Measurements from ENCODE around the gene IRAK1. TPM values are rescaled to one million over a fixed set of nuclear protein-coding genes. Genes with fewer than 3 reads are reported as not detected.

Gene IRAK1
- total and polyA plus RNA-seq, 10 of the 15 experiments (the other 5 are each of a cell fraction or from before 2014, with no cell fraction given) = 4.2 to 136 (median 39.5) TPM

DNA sequence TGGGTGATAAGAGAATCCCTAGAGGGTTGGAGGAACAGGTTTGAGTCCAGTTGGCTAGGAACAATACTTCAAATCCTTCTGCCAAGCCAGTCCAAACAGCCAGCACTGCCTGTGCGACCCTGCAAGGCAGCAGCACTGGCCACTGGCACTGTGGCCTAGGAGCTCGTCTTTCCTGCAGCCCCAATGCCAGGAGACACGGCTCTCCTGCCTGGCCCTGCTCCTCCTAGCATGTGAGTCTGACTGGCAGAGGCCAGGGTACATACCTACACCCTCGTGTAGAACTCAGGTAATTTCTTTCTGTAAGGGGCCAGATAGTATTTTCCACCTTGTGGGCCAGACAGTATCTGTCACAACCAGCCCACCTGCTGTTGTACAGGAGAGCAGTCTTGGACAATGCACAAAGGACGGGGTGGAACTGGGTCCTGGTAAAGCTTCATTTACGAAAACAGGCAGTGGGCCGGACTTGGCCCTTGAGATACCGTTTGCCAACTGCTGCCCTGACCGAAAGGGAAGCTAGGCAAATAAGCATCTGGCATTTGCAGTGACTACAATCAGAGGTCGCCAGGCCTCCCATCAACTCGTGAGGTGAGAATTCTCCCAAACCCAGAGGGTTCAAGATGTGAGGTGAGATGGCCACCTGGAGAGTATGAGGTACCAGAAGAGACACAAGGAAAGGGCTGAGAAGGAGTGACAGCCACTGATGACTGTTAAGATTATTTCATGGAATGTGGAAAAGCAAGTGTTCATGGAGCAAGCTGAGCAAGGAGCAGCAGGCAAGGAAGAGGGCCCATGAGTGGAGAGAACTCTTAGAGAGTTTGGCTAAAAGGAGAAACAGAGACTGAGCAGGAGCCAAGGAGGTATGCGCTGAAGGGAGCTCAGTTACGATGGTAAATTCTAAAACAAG, 29.8 kb upstream of the IRAK1 start:
- H3K4me3 ChIP-seq = no peak overlapping the region
- H2AFZ ChIP-seq (ENCODE audit: control insufficient read depth, low read depth, low read length) = no peak overlapping the region
- POLR2A ChIA-PET = interaction anchor here (0.6 kb wide), 1 partner anchor 104 kb away, joined by 4 read pairs; no protein-coding TSS in a partner anchor
- H3K27ac ChIP-seq (ENCODE audit: control insufficient read depth, insufficient read depth) = no peak overlapping the region
- intact Hi-C loops (cut with micrococcal nuclease; ENCODE audit: unreplicated experiment) (loop anchor here (5.0 kb wide), 2 partner anchors 37 to 287 kb away; partner anchors contain the start of gene PLXNB3), in situ Hi-C loops (cut with MboI) (no loop called here)
- FAIRE-seq (no peak), DNase-seq (ENCODE audit: low read depth, low spot score) (no peak), ATAC-seq (no peak)
- no peak overlapping the region for H3K4me2 ChIP-seq (ENCODE audit: control insufficient read depth, insufficient read depth)
- no peaks in the 10 kb centered on the region for H3K4me1 ChIP-seq (ENCODE audit: control insufficient read depth, insufficient read depth, low read length)
- SMC1A ChIA-PET (ENCODE audit: uncharacterized antibody, unreplicated experiment) = interaction anchor here (1.1 to 2.1 kb wide), 2 partner anchors 8 to 31 kb away, joined by 3 to 5 read pairs; no protein-coding TSS in a partner anchor
- CTCF ChIA-PET = interaction anchor here (1.1 to 2.1 kb wide), 3 partner anchors 36 to 104 kb away, joined by 3 to 9 read pairs (median 3); no protein-coding TSS in a partner anchor
- H3K79me2 ChIP-seq (ENCODE audit: control insufficient read depth, insufficient read depth, low read length) = no peaks in the 10 kb centered on the region; the same call in none of the 2 replicates
- no TSS peak for BruUV-seq (replicated peaks)
- H3K27me3 ChIP-seq (replicated peaks in 1 of 2; ENCODE audit: control insufficient read depth in 2 of 2, insufficient read depth in 2 of 2, low read length in 1 of 2) = no peaks in the 10 kb centered on the region
- H3K9me3 ChIP-seq (replicated peaks; ENCODE audit: control insufficient read depth, insufficient read depth, low read length) = no peaks in the 10 kb centered on the region
- H3K36me3 ChIP-seq (ENCODE audit: control insufficient read depth in 2 of 2, insufficient read depth in 2 of 2, low read length in 1 of 2) = peaks cover 3 to 5% of the 10 kb centered on the region in 2 experiments; a peak in 3 of 4 replicates
- 49% methylated on average over 13 of the region's 13 CpGs for WGBS (ENCODE audit: insufficient coverage, insufficient replicate concordance, low lambda C conversion rate, missing lambda C conversion rate)
- H4K20me1 ChIP-seq (ENCODE audit: control insufficient read depth, insufficient read depth) = no peaks in the 10 kb centered on the region
- H3K9ac ChIP-seq (ENCODE audit: control insufficient read depth, insufficient read depth, low read length) = no peak overlapping the region
- RAD21 ChIA-PET (ENCODE audit: unreplicated experiment) = interaction anchor here (1.0 kb wide), 1 partner anchor 36 kb away, joined by 4 read pairs; no protein-coding TSS in a partner anchor
- TF ChIP-seq ZNF207 (IDR thresholded peaks at IDR 0.05; ENCODE audit: borderline replicate concordance) = no peak
- TF ChIP-seq, protein P1, sequence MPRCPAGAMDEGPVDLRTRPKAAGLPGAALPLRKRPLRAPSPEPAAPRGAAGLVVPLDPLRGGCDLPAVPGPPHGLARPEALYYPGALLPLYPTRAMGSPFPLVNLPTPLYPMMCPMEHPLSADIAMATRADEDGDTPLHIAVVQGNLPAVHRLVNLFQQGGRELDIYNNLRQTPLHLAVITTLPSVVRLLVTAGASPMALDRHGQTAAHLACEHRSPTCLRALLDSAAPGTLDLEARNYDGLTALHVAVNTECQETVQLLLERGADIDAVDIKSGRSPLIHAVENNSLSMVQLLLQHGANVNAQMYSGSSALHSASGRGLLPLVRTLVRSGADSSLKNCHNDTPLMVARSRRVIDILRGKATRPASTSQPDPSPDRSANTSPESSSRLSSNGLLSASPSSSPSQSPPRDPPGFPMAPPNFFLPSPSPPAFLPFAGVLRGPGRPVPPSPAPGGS (IDR thresholded peaks at IDR 0.05; ENCODE audit: borderline replicate concordance, insufficient read depth, low read depth, low read length, poor library complexity, severe bottlenecking) = no peak
- no peak for TF ChIP-seq POLR2A (IDR thresholded peaks at IDR 0.05; ENCODE audit: low read depth, low read length)
- no peak for TF ChIP-seq SUZ12 (IDR thresholded peaks at IDR 0.05; ENCODE audit: unreplicated experiment)
- TF ChIP-seq, protein P2, sequence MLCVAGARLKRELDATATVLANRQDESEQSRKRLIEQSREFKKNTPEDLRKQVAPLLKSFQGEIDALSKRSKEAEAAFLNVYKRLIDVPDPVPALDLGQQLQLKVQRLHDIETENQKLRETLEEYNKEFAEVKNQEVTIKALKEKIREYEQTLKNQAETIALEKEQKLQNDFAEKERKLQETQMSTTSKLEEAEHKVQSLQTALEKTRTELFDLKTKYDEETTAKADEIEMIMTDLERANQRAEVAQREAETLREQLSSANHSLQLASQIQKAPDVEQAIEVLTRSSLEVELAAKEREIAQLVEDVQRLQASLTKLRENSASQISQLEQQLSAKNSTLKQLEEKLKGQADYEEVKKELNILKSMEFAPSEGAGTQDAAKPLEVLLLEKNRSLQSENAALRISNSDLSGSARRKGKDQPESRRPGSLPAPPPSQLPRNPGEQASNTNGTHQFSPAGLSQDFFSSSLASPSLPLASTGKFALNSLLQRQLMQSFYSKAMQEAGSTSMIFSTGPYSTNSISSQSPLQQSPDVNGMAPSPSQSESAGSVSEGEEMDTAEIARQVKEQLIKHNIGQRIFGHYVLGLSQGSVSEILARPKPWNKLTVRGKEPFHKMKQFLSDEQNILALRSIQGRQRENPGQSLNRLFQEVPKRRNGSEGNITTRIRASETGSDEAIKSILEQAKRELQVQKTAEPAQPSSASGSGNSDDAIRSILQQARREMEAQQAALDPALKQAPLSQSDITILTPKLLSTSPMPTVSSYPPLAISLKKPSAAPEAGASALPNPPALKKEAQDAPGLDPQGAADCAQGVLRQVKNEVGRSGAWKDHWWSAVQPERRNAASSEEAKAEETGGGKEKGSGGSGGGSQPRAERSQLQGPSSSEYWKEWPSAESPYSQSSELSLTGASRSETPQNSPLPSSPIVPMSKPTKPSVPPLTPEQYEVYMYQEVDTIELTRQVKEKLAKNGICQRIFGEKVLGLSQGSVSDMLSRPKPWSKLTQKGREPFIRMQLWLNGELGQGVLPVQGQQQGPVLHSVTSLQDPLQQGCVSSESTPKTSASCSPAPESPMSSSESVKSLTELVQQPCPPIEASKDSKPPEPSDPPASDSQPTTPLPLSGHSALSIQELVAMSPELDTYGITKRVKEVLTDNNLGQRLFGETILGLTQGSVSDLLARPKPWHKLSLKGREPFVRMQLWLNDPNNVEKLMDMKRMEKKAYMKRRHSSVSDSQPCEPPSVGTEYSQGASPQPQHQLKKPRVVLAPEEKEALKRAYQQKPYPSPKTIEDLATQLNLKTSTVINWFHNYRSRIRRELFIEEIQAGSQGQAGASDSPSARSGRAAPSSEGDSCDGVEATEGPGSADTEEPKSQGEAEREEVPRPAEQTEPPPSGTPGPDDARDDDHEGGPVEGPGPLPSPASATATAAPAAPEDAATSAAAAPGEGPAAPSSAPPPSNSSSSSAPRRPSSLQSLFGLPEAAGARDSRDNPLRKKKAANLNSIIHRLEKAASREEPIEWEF (IDR thresholded peaks at IDR 0.05; ENCODE audit: insufficient replicate concordance, low read depth, low read length) = no peak
- TF ChIP-seq NR2C2 (IDR thresholded peaks at IDR 0.05; ENCODE audit: borderline replicate concordance, control insufficient read depth, insufficient read length, low read depth) = no peak
- no peak for TF ChIP-seq ASH2L (IDR thresholded peaks at IDR 0.05; ENCODE audit: borderline replicate concordance, low read depth)
- TF ChIP-seq, protein P3, sequence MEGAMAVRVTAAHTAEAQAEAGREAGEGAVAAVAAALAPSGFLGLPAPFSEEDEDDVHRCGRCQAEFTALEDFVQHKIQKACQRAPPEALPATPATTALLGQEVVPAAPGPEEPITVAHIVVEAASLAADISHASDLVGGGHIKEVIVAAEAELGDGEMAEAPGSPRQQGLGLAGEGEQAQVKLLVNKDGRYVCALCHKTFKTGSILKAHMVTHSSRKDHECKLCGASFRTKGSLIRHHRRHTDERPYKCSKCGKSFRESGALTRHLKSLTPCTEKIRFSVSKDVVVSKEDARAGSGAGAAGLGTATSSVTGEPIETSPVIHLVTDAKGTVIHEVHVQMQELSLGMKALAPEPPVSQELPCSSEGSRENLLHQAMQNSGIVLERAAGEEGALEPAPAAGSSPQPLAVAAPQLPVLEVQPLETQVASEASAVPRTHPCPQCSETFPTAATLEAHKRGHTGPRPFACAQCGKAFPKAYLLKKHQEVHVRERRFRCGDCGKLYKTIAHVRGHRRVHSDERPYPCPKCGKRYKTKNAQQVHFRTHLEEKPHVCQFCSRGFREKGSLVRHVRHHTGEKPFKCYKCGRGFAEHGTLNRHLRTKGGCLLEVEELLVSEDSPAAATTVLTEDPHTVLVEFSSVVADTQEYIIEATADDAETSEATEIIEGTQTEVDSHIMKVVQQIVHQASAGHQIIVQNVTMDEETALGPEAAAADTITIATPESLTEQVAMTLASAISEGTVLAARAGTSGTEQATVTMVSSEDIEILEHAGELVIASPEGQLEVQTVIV (IDR thresholded peaks at IDR 0.05; ENCODE audit: borderline replicate concordance, partially characterized antibody) = no peak
- TF ChIP-seq EGR1 (IDR thresholded peaks at IDR 0.05; ENCODE audit: borderline replicate concordance in 1 of 2, low read depth in 2 of 2, low read length in 2 of 2) = no peak
- TF ChIP-seq CHD1 (IDR thresholded peaks at IDR 0.05; ENCODE audit: low read depth, low read length) = no peak
